Endothelial cell of umbilical vein (primary cell): Measurements from ENCODE around the gene MEGF11. TPM values are rescaled to one million over a fixed set of nuclear protein-coding genes. Genes with fewer than 3 reads are reported as not detected.

Experiments
- BruUV-seq: library from RNA; stranded (reverse); fragments of 400-500 nt; replicated peaks from 2 replicates; lab custom pipeline; 2021; lab: Mats Ljungman, UMichigan
- CTCF ChIA-PET: fragments of 300-600, 350-600 bp; sonication (Branson Sonifier 250); formaldehyde crosslinking; loops from one replicate; lab custom pipeline; 2021; ENCODE audit warnings: antibody characterized with exemption, inconsistent platforms; lab: Charles Lee
- POLR2A ChIA-PET: fragments of 300-600, 350-600 bp; sonication (Branson Sonifier 250); formaldehyde crosslinking; loops from one replicate; lab custom pipeline; 2021; ENCODE audit warnings: antibody characterized with exemption, inconsistent platforms; lab: Charles Lee
- DNase-seq: peaks from one replicate; pipeline ENCODE4 v3.0.0-alpha.2; 2011; ENCODE audit warnings: low read depth, low spot score
- FAIRE-seq: peaks from 2 replicates; lab custom pipeline; 2011; peaks lifted over from hg19 to GRCh38; lab: Jason Lieb, UNC
- H2AFZ ChIP-seq: 2 replicates; pipeline ENCODE4 v1.6.0; 2012; ENCODE audit warnings: low read depth, low read length, control low read depth, inconsistent platforms
- H3K27ac ChIP-seq: 2 replicates; pipeline ENCODE4 v1.5.1; 2011; ENCODE audit warnings: low read depth, mild to moderate bottlenecking, control low read depth, low read length, moderate library complexity; ENCODE audit not compliant: insufficient read depth
- H3K27me3 ChIP-seq, 2 experiments: 2 replicates each; pipeline versions ENCODE4 v1.6.0 to v1.6.1; 2011; ENCODE audit warnings: low read length in 2 of 2, mixed read lengths in 1 of 2; ENCODE audit not compliant: control insufficient read depth in 2 of 2, insufficient read depth in 2 of 2
- H3K36me3 ChIP-seq, 2 experiments: 2 replicates in 1 of 2; 3 replicates in 1 of 2; pipeline ENCODE4 v1.5.1; 2011; ENCODE audit warnings: low read length in 2 of 2, mild to moderate bottlenecking in 1 of 2, moderate library complexity in 1 of 2; ENCODE audit not compliant: control insufficient read depth in 2 of 2, insufficient read depth in 2 of 2; ENCODE audit errors: extremely low read depth in 1 of 2
- H3K4me1 ChIP-seq: 3 replicates; pipeline ENCODE4 v1.5.1; 2011; ENCODE audit warnings: mild to moderate bottlenecking, low read length; ENCODE audit not compliant: control insufficient read depth, insufficient read depth; ENCODE audit errors: extremely low read depth
- H3K4me2 ChIP-seq: 2 replicates; pipeline ENCODE4 v1.6.1; 2011; ENCODE audit warnings: low read length, control low read depth, mixed read lengths; ENCODE audit not compliant: insufficient read depth
- H3K4me3 ChIP-seq, 3 experiments: fragments of 200-600 bp in 1 of 3; sonication (generic), shearing (Covaris generic) in 1 of 3; replicated peaks in 1 of 3; 2 replicates each; pipeline ENCODE4 v1.5.1; 2011 to 2016; ENCODE audit warnings: control low read depth in 3 of 3, low read length in 3 of 3, mild to moderate bottlenecking in 2 of 3, inconsistent platforms in 1 of 3, low read depth in 1 of 3, moderate library complexity in 1 of 3; ENCODE audit not compliant: insufficient read depth in 1 of 3
- H3K79me2 ChIP-seq: 2 replicates; pipeline ENCODE4 v1.6.0; 2012; ENCODE audit warnings: low read length, inconsistent platforms; ENCODE audit not compliant: control insufficient read depth, insufficient read depth
- H3K9ac ChIP-seq: replicated peaks from 2 replicates; pipeline ENCODE3; 2011; ENCODE audit warnings: low read length, control low read depth; ENCODE audit not compliant: insufficient read depth; ENCODE audit errors: extremely low read depth
- H3K9me1 ChIP-seq: replicated peaks from 3 replicates; pipeline ENCODE4 v1.6.0; 2011; ENCODE audit warnings: mild to moderate bottlenecking, low read length; ENCODE audit not compliant: control insufficient read depth, insufficient read depth; ENCODE audit errors: extremely low read depth
- H3K9me3 ChIP-seq: replicated peaks from 2 replicates; pipeline ENCODE4 v1.5.1; 2012; ENCODE audit warnings: low read length, inconsistent platforms; ENCODE audit not compliant: control insufficient read depth, insufficient read depth
- H4K20me1 ChIP-seq: replicated peaks from 2 replicates; pipeline ENCODE3; 2011; ENCODE audit warnings: mild to moderate bottlenecking, low read length; ENCODE audit not compliant: control insufficient read depth, insufficient read depth; ENCODE audit errors: extremely low read depth
- EZH2 ChIP-seq: IDR thresholded peaks from 2 replicates; pipeline ENCODE4 v1.6.1; 2012; ENCODE audit warnings: borderline replicate concordance, low read depth, mild to moderate bottlenecking, moderate library complexity, low read length, inconsistent platforms; ENCODE audit not compliant: severe bottlenecking
- FOS ChIP-seq: IDR thresholded peaks from 2 replicates; pipeline ENCODE4 v1.6.1; 2011; ENCODE audit warnings: mild to moderate bottlenecking, low read length, moderate library complexity, borderline replicate concordance; ENCODE audit not compliant: insufficient read depth
- GATA2 ChIP-seq: IDR thresholded peaks from 2 replicates; pipeline ENCODE4 v1.7.0; 2011; ENCODE audit warnings: low read depth, mild to moderate bottlenecking, moderate library complexity, mixed read lengths, low read length; ENCODE audit not compliant: insufficient read length, insufficient read depth
- JUN ChIP-seq: IDR thresholded peaks from 2 replicates; pipeline ENCODE4 v1.6.1; 2011; ENCODE audit warnings: borderline replicate concordance, low read depth; ENCODE audit not compliant: insufficient read length, insufficient read depth
- MYC ChIP-seq: IDR thresholded peaks from one replicate; pipeline ENCODE4 v1.6.1; 2011; ENCODE audit warnings: mild to moderate bottlenecking, low read depth, low read length
- POLR2A ChIP-seq: IDR thresholded peaks from 2 replicates; pipeline ENCODE4 v1.6.1; 2012; ENCODE audit warnings: low read depth, mild to moderate bottlenecking, control low read depth, low read length
- POLR2AphosphoS5 ChIP-seq: IDR thresholded peaks from 2 replicates; pipeline ENCODE4 v1.6.1; 2012; ENCODE audit warnings: low read depth, mild to moderate bottlenecking, control low read depth, low read length, moderate library complexity; ENCODE audit not compliant: insufficient read depth
- dilution Hi-C: fragments of 300-500 bp; cut with MboI; formaldehyde crosslinking; loops from one replicate; pipeline ENCODE4 v1.15.0; 2019; ENCODE audit warnings: low sequenced_read_pairs; ENCODE audit not compliant: extremely low pct_ligation_motif_present
- intact Hi-C: fragments of 100-400 bp; cut with micrococcal nuclease; formaldehyde crosslinking; loops from one replicate; pipeline ENCODE4 v1.10.0; 2022
- polyA plus RNA-seq, 4 experiments: library from polyadenylated mRNA; depleted of rRNA in 3 of 4; stranded (reverse) in 3 of 4; unstranded in 1 of 4; fragments of >200 nt; gene quantifications; 2 replicates each; pipeline versions ENCODE4 v1.2.1 to v1.2.3, GENCODE V29; 2011 to 2012; ENCODE audit warnings: missing spikeins in 1 of 4
- total RNA-seq: library from RNA; stranded (reverse); gene quantifications from 2 replicates; pipeline ENCODE4 v1.2.3, GENCODE V29; 2021
- TF ChIP-seq, protein P1 (sequence below), 2 donors: IDR thresholded peaks; 1 replicate in 1 of 2; 2 replicates in 1 of 2; pipeline ENCODE4 v1.5.1; 2011; ENCODE audit warnings: low read length in 2 of 2, mild to moderate bottlenecking in 2 of 2, moderate library complexity in 2 of 2, control low read depth in 1 of 2, inconsistent platforms in 1 of 2, low read depth in 1 of 2; ENCODE audit not compliant: insufficient read depth in 1 of 2; ENCODE audit errors: extremely low read depth in 1 of 2
- TF ChIP-seq, protein P2 (sequence below): IDR thresholded peaks from 2 replicates; pipeline ENCODE4 v1.6.1; 2011; ENCODE audit not compliant: insufficient read depth, insufficient read length

The MEGF11 gene
- total and polyA plus RNA-seq, 2 donors (not counting 3 experiments of a cell fraction or from before 2014, with no cell fraction given), result not detected

DNA sequence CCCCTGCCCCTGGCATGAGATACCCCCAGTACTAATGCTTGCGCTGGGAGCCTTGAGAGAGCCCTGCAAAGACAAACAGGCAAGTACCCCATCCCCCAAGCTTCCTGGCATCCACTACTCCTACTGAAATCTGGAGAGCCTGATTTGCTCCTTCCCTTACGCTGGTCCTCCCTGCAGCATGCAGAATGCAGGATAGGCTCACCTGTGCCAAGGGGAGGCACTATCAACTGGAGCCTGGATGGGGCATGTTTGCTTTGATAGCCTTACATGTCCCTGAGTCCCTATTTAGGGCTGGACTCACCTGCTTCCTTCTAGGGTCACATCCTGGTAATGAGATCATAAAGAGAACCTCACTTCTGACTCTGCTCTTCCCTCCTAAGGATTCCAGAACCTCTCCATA, 341.3 kb downstream of the MEGF11 start:
- dilution Hi-C loops, result no loop called here
- no peaks in the 10 kb centered on the region for H4K20me1 ChIP-seq
- ChIA-PET POLR2A (no interaction called here), CTCF (no interaction called here)
- no peaks in the 10 kb centered on the region for H3K79me2 ChIP-seq
- no peak overlapping the region for H3K9ac ChIP-seq
- no peak overlapping the region for H3K4me2 ChIP-seq
- H3K36me3 ChIP-seq, result peaks cover 0 to 21% of the 10 kb centered on the region in 2 experiments
- intact Hi-C loops, result loop anchor here (10.0 kb wide), 1 partner anchor 373 kb away; no protein-coding TSS in a partner anchor
- no peak overlapping the region for H3K4me3 ChIP-seq
- no peak overlapping the region for H3K27ac ChIP-seq
- TF ChIP-seq JUN, result no peak
- no peak for TF ChIP-seq MYC
- TF ChIP-seq POLR2AphosphoS5, result no peak
- no peak for TF ChIP-seq EZH2
- no peak for TF ChIP-seq POLR2A
- TF ChIP-seq, protein P1, sequence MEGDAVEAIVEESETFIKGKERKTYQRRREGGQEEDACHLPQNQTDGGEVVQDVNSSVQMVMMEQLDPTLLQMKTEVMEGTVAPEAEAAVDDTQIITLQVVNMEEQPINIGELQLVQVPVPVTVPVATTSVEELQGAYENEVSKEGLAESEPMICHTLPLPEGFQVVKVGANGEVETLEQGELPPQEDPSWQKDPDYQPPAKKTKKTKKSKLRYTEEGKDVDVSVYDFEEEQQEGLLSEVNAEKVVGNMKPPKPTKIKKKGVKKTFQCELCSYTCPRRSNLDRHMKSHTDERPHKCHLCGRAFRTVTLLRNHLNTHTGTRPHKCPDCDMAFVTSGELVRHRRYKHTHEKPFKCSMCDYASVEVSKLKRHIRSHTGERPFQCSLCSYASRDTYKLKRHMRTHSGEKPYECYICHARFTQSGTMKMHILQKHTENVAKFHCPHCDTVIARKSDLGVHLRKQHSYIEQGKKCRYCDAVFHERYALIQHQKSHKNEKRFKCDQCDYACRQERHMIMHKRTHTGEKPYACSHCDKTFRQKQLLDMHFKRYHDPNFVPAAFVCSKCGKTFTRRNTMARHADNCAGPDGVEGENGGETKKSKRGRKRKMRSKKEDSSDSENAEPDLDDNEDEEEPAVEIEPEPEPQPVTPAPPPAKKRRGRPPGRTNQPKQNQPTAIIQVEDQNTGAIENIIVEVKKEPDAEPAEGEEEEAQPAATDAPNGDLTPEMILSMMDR (IDR thresholded peaks at IDR 0.05; ENCODE audit: extremely low read depth in 1 of 2, insufficient read depth in 1 of 2, low read depth in 1 of 2, low read length in 2 of 2), result no peak
- TF ChIP-seq, protein P2, sequence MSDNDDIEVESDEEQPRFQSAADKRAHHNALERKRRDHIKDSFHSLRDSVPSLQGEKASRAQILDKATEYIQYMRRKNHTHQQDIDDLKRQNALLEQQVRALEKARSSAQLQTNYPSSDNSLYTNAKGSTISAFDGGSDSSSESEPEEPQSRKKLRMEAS, result no peak
- no peak for TF ChIP-seq FOS
- TF ChIP-seq GATA2, result no peak
- no peaks in the 10 kb centered on the region for H3K9me3 ChIP-seq
- no TSS peak for BruUV-seq
- H3K4me1 ChIP-seq, result no peaks in the 10 kb centered on the region
- H3K27me3 ChIP-seq, result no peaks in the 10 kb centered on the region
- DNase-seq, result no peak
- no peak for FAIRE-seq
- no peak overlapping the region for H2AFZ ChIP-seq
- H3K9me1 ChIP-seq, result no peaks in the 10 kb centered on the region
